OCI-LY1 (cell line): Measurements from ENCODE around the gene AMBRA1.
"Not testable (repeated sequence)": the region's sequence is repeated elsewhere in the genome, so short reads cannot be mapped to it uniquely, and the experiment has no call there.

Source experiments
- EZH2 ChIP-seq: fragments of 200-600 bp; sonication (generic), shearing (Covaris generic); IDR thresholded peaks from 2 replicates; pipeline ENCODE4 v1.8.0; 2017; ENCODE audit warnings: borderline replicate concordance, mixed run types, mild to moderate bottlenecking, antibody characterized with exemption, low read length, moderate library complexity, mixed read lengths
- TF ChIP-seq, protein P1 (sequence below): fragments of 200-600 bp; sonication (generic), shearing (Covaris generic); IDR thresholded peaks from 2 replicates; pipeline ENCODE4 v1.5.1; 2017; ENCODE audit warnings: mild to moderate bottlenecking, antibody characterized with exemption, low read length, moderate library complexity, mixed read lengths

DNA sequence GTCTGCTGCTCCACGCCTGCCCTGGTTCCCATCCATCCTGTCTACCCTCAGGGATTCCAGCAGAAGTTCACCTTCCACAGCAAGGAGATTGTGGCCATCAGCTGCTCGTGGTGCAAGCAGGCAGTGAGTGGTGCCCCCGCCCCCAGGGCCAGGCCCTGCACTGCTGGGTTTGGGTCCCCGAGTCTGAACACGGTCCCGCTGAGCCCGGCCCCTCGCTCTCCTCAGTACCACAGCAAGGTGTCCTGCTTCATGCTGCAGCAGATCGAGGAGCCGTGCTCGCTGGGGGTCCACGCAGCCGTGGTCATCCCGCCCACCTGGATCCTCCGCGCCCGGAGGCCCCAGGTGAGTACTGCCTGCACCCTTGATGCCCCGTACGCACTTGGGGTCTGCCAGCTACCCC is 222.6 kb downstream of the AMBRA1 start:
- TF ChIP-seq, protein P1, sequence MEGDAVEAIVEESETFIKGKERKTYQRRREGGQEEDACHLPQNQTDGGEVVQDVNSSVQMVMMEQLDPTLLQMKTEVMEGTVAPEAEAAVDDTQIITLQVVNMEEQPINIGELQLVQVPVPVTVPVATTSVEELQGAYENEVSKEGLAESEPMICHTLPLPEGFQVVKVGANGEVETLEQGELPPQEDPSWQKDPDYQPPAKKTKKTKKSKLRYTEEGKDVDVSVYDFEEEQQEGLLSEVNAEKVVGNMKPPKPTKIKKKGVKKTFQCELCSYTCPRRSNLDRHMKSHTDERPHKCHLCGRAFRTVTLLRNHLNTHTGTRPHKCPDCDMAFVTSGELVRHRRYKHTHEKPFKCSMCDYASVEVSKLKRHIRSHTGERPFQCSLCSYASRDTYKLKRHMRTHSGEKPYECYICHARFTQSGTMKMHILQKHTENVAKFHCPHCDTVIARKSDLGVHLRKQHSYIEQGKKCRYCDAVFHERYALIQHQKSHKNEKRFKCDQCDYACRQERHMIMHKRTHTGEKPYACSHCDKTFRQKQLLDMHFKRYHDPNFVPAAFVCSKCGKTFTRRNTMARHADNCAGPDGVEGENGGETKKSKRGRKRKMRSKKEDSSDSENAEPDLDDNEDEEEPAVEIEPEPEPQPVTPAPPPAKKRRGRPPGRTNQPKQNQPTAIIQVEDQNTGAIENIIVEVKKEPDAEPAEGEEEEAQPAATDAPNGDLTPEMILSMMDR = not testable (repeated sequence)
- TF ChIP-seq EZH2 = not testable (repeated sequence)
